Thymus (tissue), 11 donors: ENCODE measurements around the gene MLXIPL. TPM values are rescaled to one million over a fixed set of nuclear protein-coding genes. Genes with fewer than 3 reads are reported as not detected.

Experiments used
- DNase-seq, 9 donors: peaks; one replicate each; pipeline ENCODE4 v3.0.0-alpha.2; 2013; ENCODE audit warnings: low spot score in 9 of 9, low read depth in 6 of 9, missing footprints in 1 of 9
- H3K27ac ChIP-seq, 2 donors: one replicate each; pipeline ENCODE4 v1.5.1; 2013; ENCODE audit warnings: control low read depth in 1 of 2, low read depth in 1 of 2, low read length in 1 of 2, mild to moderate bottlenecking in 1 of 2, moderate library complexity in 1 of 2
- H3K27me3 ChIP-seq, 2 donors: one replicate each; pipeline ENCODE4 v1.5.1; 2013; ENCODE audit warnings: low read length in 1 of 2; ENCODE audit not compliant: control insufficient read depth in 2 of 2, insufficient read depth in 1 of 2
- H3K36me3 ChIP-seq, 2 donors: one replicate each; pipeline ENCODE4 v1.5.1; 2013; ENCODE audit warnings: low read length in 1 of 2, mild to moderate bottlenecking in 1 of 2, moderate library complexity in 1 of 2; ENCODE audit not compliant: control insufficient read depth in 2 of 2, insufficient read depth in 2 of 2
- H3K4me1 ChIP-seq, 2 donors: one replicate each; pipeline ENCODE4 v1.5.1; 2013; ENCODE audit warnings: low read length in 2 of 2; ENCODE audit not compliant: control insufficient read depth in 2 of 2, insufficient read depth in 2 of 2
- H3K4me3 ChIP-seq, 2 donors: one replicate each; pipeline ENCODE4 v1.5.1; 2013; ENCODE audit warnings: low read length in 2 of 2, control low read depth in 1 of 2, mild to moderate bottlenecking in 1 of 2
- H3K9me3 ChIP-seq, 2 donors: one replicate each; pipeline ENCODE4 v1.5.1; 2013; ENCODE audit warnings: low read length in 1 of 2, mild to moderate bottlenecking in 1 of 2; ENCODE audit not compliant: control insufficient read depth in 2 of 2, insufficient read depth in 1 of 2
- WGBS: extraction: QIAGEN DNeasy Blood & Tissue Kit; methylation state at CpG from one replicate; pipeline ENCODE4 v1.1.7; 2013; 5-methylcytosine and 5-hydroxymethylcytosine counted together
- polyA plus RNA-seq: library from polyadenylated mRNA; stranded (reverse); fragments of 200-250 nt; gene quantifications from one replicate; pipeline ENCODE4 v1.2.3, GENCODE V29; 2013
- total RNA-seq: library from RNA; stranded (reverse); fragments of 120-200 nt; gene quantifications from one replicate; pipeline ENCODE4 v1.2.4, GENCODE V29; 2013
- donor health status: healthy.

The MLXIPL gene
- total and polyA plus RNA-seq, 2 donors = 0.05 to 25.3 TPM

DNA sequence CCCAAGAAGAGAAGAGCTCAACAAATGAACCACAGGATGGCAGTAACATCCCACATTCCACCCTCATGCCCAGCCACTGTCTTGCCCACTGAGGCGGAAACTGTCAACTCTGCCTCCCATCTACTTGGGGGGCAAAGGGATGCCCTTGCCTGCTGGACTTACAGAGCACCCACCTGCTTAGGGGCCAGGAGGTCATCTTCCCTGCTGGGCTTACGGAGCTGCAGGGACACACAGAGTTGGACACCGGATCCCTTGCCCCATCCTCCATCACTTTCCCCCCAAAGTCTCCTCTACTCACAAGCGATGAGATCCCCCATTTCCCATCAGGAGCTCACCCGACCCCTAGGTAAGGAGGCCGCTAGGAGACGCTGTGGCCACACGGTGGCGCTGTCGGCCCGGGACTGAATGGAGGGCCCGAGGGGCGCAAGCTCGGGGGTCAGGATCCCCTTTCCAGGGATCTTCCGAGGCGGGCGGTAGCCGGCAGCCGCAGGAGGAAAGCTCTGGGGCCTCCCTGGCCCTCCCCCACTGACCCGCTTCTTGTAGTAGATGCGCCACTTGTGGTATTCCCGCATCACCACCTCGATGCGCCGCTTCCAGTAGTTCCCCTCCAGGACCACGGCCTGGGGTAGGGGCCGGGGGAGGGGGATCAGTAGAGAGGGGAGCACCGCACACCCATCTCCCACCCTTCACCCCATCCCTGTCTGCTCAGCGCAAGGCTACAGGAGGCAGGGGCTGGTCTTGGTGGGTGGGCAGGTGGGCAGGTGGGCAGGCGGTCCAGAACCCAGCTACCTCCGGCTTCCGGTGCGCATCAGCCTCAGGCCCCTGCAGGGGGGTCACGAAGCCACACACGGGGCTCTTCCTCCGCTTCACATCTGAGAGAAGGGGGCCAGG, 17.3 kb downstream of the MLXIPL start:
- Histone ChIP-seq H3K9me3 (no peaks in the 10 kb centered on the region), H3K4me3 (no peak overlapping the region), H3K27ac (no peak overlapping the region), H3K4me1 (peaks cover 0 to 3% of the 10 kb centered on the region in 2 donors), H3K36me3 (no peaks in the 10 kb centered on the region), H3K27me3 (peaks cover 6 to 65% of the 10 kb centered on the region in 2 donors)
- DNase-seq = peak in 7 of 9 donors; percentile 27 to 67 (median 48)
- WGBS = 14% methylated on average over 36 of the region's 36 CpGs

DNA sequence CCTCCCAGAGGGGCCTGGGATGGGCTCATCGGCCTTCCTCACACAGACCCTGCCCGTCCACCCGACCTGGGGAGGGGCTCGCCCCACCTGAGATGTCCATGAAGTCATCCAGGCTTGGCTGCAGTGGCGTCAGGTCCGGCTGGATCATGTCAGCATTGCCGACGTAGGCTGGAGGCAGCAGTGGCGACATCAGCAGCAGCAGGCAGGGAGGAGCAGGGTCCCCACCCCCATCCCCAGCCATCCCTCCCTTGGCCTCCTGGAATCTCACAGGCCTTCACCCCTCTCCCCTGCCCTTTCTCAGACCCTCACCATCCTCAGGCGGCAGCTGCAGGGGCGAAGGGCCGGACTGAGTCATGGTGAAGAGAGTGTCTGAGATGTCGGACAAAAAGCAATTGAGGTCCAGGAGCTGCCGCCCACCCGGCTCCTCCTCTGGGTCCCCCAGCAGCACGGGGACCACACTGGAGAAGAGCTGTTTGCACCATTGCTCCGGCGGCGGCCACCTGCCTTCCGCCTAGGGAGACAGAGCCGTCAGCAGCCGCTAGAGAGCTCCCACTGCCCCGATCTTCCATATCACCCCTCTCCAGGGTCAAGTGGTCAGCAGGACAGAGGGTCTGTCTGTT, 18.6 kb downstream of the MLXIPL start:
- Histone ChIP-seq H3K36me3 (no peaks in the 10 kb centered on the region), H3K27me3 (peaks cover 6 to 56% of the 10 kb centered on the region in 2 donors), H3K4me3 (no peak overlapping the region), H3K4me1 (peaks cover 0 to 3% of the 10 kb centered on the region in 2 donors), H3K9me3 (no peaks in the 10 kb centered on the region), H3K27ac (no peak overlapping the region)
- 82% methylated on average over 23 of the region's 23 CpGs for WGBS
- no peak for DNase-seq

DNA sequence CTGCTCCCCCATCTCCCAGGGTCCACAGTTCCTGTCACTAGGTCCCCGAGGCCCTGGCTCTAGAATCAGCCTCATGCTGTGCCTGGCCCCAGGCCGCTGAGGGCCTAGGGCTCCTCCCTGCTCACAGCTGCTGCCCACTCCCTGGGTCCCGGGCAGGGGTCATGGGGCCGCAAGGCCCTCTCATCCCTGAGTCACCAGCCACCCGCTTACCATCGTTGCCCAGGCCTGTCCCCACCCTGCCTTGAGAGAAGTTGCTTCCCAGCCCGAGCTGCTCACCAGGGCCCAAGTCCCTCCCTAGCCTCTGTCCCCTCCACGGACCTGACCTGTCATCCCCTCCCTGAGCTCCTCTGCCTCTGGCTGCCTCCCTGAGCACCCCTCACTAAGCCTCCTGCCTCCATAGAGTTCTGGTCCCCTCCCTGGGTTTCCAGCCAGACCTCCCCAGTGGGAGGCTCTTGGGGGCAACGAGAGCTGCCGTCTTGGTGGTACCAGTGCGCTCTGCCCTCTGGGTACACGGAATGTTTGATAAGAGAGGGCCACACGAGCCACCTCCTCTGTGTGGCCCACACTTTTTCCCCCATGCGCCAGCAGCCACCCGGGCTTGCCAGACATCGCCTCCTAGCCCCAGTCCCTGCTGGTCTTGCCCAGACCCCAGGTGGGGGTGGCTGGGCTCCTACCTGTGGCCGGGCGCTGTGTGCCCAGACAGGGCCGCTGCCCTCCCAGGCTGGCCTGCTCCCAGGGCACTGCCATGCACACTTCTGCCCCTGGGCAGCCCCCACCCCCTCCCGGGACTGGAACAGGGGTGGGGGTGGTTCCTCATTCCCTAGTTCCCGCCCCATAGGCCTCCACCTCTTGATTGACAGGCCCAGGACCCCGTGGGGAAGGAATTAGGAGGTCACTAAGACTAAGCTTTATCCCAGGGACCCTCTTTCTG, 21.3 kb downstream of the MLXIPL start:
- DNase-seq = no peak
- WGBS = 81% methylated on average over 22 of the region's 22 CpGs
- Histone ChIP-seq H3K27ac (no peak overlapping the region), H3K9me3 (no peaks in the 10 kb centered on the region), H3K4me3 (no peak overlapping the region), H3K4me1 (peaks cover 0 to 3% of the 10 kb centered on the region in 2 donors), H3K36me3 (no peaks in the 10 kb centered on the region), H3K27me3 (peaks cover 6 to 48% of the 10 kb centered on the region in 2 donors)

DNA sequence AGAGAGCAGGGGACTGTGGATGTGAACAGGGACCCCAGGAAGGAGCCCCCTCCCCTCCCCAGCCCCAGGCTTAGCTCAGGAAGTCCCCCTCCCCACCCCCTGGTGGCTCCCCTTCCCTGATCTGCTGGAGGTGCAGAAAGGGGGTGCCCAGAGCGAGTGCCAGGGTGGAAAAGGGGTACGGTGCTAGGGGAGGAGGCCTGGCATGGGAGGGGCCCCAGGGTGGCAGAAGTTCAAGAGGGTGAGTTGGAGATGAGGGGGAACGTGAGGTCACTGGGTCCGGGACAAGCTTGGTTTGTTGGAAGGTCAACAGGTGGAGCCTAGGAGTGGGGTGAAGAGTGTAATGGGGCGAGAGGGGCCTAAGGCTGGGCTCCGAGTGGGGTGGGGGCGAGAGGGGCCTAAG, 24.4 kb downstream of the MLXIPL start:
- Histone ChIP-seq H3K36me3 (no peaks in the 10 kb centered on the region), H3K27me3 (peaks cover 3 to 47% of the 10 kb centered on the region in 2 donors), H3K9me3 (no peaks in the 10 kb centered on the region), H3K4me1 (no peaks in the 10 kb centered on the region), H3K27ac (no peak overlapping the region), H3K4me3 (no peak overlapping the region)
- no peak for DNase-seq
- WGBS = 78% methylated on average over 7 of the region's 7 CpGs

DNA sequence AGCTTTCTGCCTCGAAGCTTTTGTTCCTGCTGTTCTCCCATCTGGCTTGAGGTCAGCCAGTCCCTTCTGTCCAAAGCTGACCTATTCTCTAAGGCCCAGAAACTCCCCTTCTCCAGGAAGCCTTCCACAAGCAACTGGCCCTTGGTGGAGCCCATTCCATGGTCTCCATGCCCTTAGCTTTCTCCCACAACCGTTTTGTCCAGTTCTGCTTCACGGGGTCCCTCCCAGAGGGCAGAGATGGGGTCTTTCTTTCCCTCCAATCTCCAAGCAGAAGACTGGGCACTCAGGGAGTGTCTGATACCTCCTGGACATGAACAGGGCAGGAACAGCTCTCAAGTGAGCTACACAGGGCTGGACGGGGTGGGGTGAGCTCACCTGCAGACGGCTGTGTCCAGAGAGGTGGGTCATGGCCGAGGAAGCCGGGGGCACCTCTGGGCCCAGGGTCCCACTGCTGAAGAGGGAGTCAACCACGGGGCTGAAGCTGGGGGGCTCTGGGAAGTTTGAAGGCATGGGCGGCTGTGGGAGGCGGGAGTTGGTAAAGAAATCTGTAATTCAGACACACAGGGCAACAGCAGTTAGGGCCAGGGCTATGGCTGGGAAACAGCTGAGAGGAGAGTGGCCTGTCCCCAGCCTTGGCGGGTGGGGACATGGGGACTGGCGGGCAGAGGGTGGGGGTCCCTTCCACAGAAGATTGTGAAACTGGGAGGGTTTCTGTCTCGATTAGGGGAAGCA, 25.0 kb downstream of the MLXIPL start:
- H3K9me3 ChIP-seq = no peaks in the 10 kb centered on the region
- no peaks in the 10 kb centered on the region for H3K4me1 ChIP-seq
- H3K4me3 ChIP-seq = no peak overlapping the region
- no peaks in the 10 kb centered on the region for H3K36me3 ChIP-seq
- 84% methylated on average over 13 of the region's 13 CpGs for WGBS
- peaks cover 3 to 46% of the 10 kb centered on the region in 2 donors for H3K27me3 ChIP-seq
- DNase-seq = no peak
- no peak overlapping the region for H3K27ac ChIP-seq

DNA sequence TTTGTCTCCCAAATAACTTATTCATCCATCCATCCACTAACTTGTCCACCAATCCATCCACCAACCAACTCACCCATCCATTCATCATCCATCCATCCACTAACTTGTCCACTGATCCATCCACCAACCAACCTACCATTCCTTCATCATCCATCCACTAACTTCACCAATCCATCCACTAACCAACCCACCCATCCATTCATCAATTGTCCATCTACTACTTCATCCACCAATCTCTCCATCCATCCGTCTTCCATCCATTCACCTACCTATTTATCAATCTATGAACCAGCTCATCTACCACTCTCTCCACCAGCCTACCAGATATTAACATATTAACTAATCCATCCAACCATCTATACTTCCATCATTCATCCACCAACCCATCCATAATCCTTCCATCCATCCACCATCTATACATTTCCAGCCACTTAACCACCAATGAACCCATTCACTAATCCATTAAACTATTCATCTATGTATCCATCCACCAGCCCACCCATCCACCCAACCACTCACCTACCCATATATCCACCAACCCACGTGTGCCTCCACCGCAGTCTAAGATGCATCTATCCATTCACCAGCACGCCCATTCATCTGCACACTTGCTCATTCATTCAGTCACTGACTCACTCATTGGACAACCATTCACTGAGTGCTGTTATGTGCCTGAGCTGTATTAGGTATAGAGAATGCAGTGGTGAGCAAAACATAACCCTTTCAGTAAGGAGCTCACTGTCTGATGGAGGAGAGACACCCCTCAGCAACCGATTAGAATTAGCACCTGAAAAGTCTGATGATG, 26.1 kb downstream of the MLXIPL start:
- 90% methylated on average over 5 of the region's 5 CpGs for WGBS
- Histone ChIP-seq H3K27ac (no peak overlapping the region), H3K4me1 (no peaks in the 10 kb centered on the region), H3K36me3 (no peaks in the 10 kb centered on the region), H3K4me3 (no peak overlapping the region), H3K27me3 (peaks cover 3 to 43% of the 10 kb centered on the region in 2 donors), H3K9me3 (no peaks in the 10 kb centered on the region)
- DNase-seq = no peak

DNA sequence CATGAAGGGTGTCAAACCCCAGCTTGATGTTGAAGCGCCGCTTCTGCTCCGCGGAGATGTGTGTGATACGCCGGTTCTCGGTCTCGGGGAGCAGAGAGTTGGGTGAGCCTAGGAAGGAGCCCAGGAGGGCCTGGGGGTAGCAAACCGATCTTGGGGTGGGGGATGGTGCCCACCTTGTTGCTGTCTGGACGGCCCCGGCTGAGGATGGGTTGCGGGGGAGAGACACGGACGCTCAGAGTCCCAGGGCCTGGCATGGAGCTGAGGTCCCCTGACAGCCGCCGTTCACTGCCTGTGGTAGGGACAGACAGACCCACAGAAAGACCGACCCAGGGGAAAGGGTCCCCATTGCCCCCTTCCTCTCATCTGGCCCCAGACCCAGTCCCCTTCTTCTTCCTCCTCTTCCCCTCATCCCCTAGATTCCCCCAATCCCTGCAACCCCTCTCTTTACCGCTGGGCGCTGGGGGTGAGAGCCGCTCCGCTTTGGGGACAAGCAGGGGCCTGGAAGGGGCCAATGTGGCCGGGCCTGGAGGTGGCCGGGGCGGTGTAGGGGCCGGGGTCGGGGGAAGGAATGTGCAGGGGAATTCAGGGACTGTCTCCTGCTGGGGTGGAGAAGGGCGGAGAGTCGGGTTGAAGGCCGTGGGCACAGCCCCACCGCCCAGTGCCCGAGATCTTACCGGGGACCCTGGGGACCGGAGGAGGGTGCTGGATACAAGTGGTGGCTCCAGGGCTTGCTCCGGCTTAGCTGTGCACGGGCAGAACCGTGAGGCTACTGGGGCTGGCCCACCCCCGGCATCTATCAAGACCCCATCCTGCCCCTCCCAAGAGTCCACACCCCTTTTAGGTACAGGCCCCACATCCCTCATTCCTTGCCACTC, 27.9 kb downstream of the MLXIPL start:
- Histone ChIP-seq H3K27ac (no peak overlapping the region), H3K4me1 (no peaks in the 10 kb centered on the region), H3K36me3 (no peaks in the 10 kb centered on the region), H3K27me3 (peaks cover 3 to 39% of the 10 kb centered on the region in 2 donors), H3K4me3 (no peak overlapping the region), H3K9me3 (no peaks in the 10 kb centered on the region)
- 63% methylated on average over 37 of the region's 37 CpGs for WGBS
- DNase-seq = no peak
